Heart left ventricle (tissue), 16 donors: ENCODE results near the gene AFF4. TPM values are rescaled to one million over a fixed set of nuclear protein-coding genes. Genes with fewer than 3 reads are reported as not detected.

Experiments used
- ATAC-seq, 4 donors: fragments of 200-7000 bp; cut with Tn5 transposase; one replicate each; pipeline ENCODE4 v1.9.1; 2020 to 2022; ENCODE audit warnings: moderate library complexity in 4 of 4, mild to moderate bottlenecking in 3 of 4, moderate number of reproducible peaks in 1 of 4
- DNase-seq, 5 donors: peaks; one replicate each; pipeline ENCODE4 v3.0.0-alpha.2; 2020
- H3K27ac ChIP-seq, 12 donors: fragments of 200-600 bp; sonication (generic) in 4 of 12; one replicate each; pipeline versions ENCODE4 v1.5.0 to v1.8.0; 2016 to 2022; ENCODE audit warnings: mild to moderate bottlenecking in 2 of 12
- H3K27me3 ChIP-seq, 9 donors: fragments of 200-600 bp; sonication (generic) in 2 of 9; one replicate each; pipeline versions ENCODE4 v1.5.1 to v1.8.0; 2016 to 2022; ENCODE audit warnings: mild to moderate bottlenecking in 3 of 9
- H3K36me3 ChIP-seq, 9 donors: fragments of 200-600 bp; sonication (generic) in 2 of 9; one replicate each; pipeline versions ENCODE4 v1.5.0 to v1.8.0; 2018 to 2022; ENCODE audit warnings: mild to moderate bottlenecking in 2 of 9
- H3K4me1 ChIP-seq, 12 donors: fragments of 200-600 bp; sonication (generic) in 4 of 12; one replicate each; pipeline versions ENCODE4 v1.5.0 to v1.8.0; 2016 to 2022; ENCODE audit warnings: mild to moderate bottlenecking in 3 of 12
- H3K4me3 ChIP-seq, 12 donors: fragments of 200-600 bp; sonication (generic) in 4 of 12; one replicate each; pipeline versions ENCODE4 v1.5.0 to v1.8.0; 2017 to 2022; ENCODE audit warnings: mild to moderate bottlenecking in 9 of 12, moderate library complexity in 4 of 12
- H3K9me3 ChIP-seq, 12 donors: fragments of 200-600 bp; sonication (generic) in 4 of 12; one replicate each; pipeline versions ENCODE4 v1.5.0 to v1.8.0; 2016 to 2022; ENCODE audit warnings: mild to moderate bottlenecking in 1 of 12
- CTCF ChIP-seq, 12 donors: fragments of 200-600 bp; sonication (generic) in 4 of 12; IDR thresholded peaks; one replicate each; pipeline versions ENCODE4 v1.5.0 to v1.8.0; 2018 to 2022; ENCODE audit warnings: antibody characterized with exemption in 12 of 12, mild to moderate bottlenecking in 5 of 12
- POLR2A ChIP-seq, 2 donors: fragments of 450-650 bp; IDR thresholded peaks; one replicate each; pipeline ENCODE4 v1.6.1; 2017; ENCODE audit warnings: antibody characterized with exemption in 2 of 2, mild to moderate bottlenecking in 2 of 2, moderate library complexity in 2 of 2
- WGBS, 4 donors: extraction: QIAGEN DNeasy Blood & Tissue Kit in 2 of 4; methylation state at CpG; one replicate each; pipeline versions ENCODE4 v1.1.5 to v1.1.7; 2013 to 2018; 5-methylcytosine and 5-hydroxymethylcytosine counted together
- intact Hi-C, 10 donors: fragments of 100-400 bp; cut with DNase I; formaldehyde crosslinking; loops; one replicate each; pipeline versions ENCODE4 v1.11.1 to v1.14.2; 2022
- polyA plus RNA-seq, 2 donors: library from polyadenylated mRNA; stranded (reverse); fragments of 200-250 nt; gene quantifications; one replicate each; pipeline ENCODE4 v1.2.3, GENCODE V29; 2013
- total RNA-seq, 9 donors: library from RNA; depleted of rRNA in 2 of 9; stranded (reverse); fragments of >200 nt in 2 of 9; fragmentation: NEBNext Ultra II Directional in 3 of 9; extraction: Animal tissue kit (Norgen Biotek cat#: 25700) in 3 of 9; gene quantifications; one replicate each; pipeline versions ENCODE4 v1.1.0 to v1.2.4, GENCODE V29; 2016 to 2023
- donor health status: ischemic (EF 13 %, LVEDD 7.1; RV severe dilation, severe dysfunction).
- donor health status: healthy with polysubstance abuse.
- donor health status: DM: no; HTN: yes; CAD: no.
- donor health status: DM: no; HTN: no; CAD: no.
- donor health status: ischemic (EF 25% LVEDD 6.9; RV normal size, moderate dysfunction).
- donor health status: ischemic (EF 25% LVEDD 5.7; RV mildly dilated, moderate dysfunction).
- donor health status: healthy.
- donor health status: DM: yes; HTN: yes; CAD: no.
- donor health status: ischemic (EF 35%, LVEDD 5.7; RV mildly dilated, moderate dysfunction).
- donor health status: nonischemic (EF 11% LVEDD 7.7; RV severe dilation, severe dysfunction).
- donor health status: DM: yes; HTN: yes; CAD: no.
- donor health status: PGD.
- donor health status: ischemic (EF 29% LVEDD 5.4; RV normal size, mild dysfunction).
- donor health status: nonischemic (EF 23%, LVEDD 6.1; RV moderate dilation, normal function).

AFF4 gene
- total and polyA plus RNA-seq, 11 donors: 6.7 to 65.8 (median 45.1) TPM

- WGBS, 4 donors: 0 to 3% (median 2%) methylated on average over 16 to 75 of the region's 75 CpGs
- H3K27me3 ChIP-seq: peaks cover 0 to 25% (median 0%) of the 10 kb centered on the region in 9 donors
Observed at GRCh38 chr5:132829742-132830435, 133.5 kb downstream of the AFF4 start.

GRCh38 chr5:132828846-132829494 is 134.5 kb downstream of the AFF4 start:
- H3K4me3 ChIP-seq: peak overlapping the region in 10 of 12 donors; percentile 69 to 90 (median 80)
- ATAC-seq (no peak), DNase-seq (no peak)
- TF ChIP-seq POLR2A (IDR thresholded peaks at IDR 0.05) (no peak), CTCF (IDR thresholded peaks at IDR 0.05) (no peak)
- peaks cover 0 to 12% (median 0%) of the 10 kb centered on the region in 9 donors for H3K36me3 ChIP-seq
- peaks cover 0 to 34% (median 0%) of the 10 kb centered on the region in 9 donors for H3K27me3 ChIP-seq
- peaks cover 0 to 33% (median 13%) of the 10 kb centered on the region in 12 donors for H3K4me1 ChIP-seq
- intact Hi-C loops: loop anchor here in 7 of 10 donors (5.0 to 10.0 kb wide), 7 partner anchors 33 to 444 kb away; partner anchors contain the start of genes GDF9 (in 1 of the 7) and UQCRQ (in 1 of the 7)
- WGBS, 4 donors: 70 to 81% (median 76%) methylated on average over 4 of the region's 4 CpGs
- H3K9me3 ChIP-seq: no peaks in the 10 kb centered on the region
- H3K27ac ChIP-seq: no peak overlapping the region

More at GRCh38 chr5:132829742-132830435, 133.5 kb downstream of the AFF4 start:
- no peaks in the 10 kb centered on the region for H3K9me3 ChIP-seq
- H3K27ac ChIP-seq: peak overlapping the region; percentile 63 to 91 (median 84)
- peak overlapping the region; percentile 54 to 90 (median 78) for H3K4me3 ChIP-seq
- DNase-seq (peak; percentile 75 to 89 (median 82)), ATAC-seq (peak; percentile 75 to 92 (median 88))
- TF ChIP-seq POLR2A (IDR thresholded peaks at IDR 0.05): peak in 1 of 2 donors; percentile 15
- peak; percentile 76 to 96 (median 90) for TF ChIP-seq CTCF (IDR thresholded peaks at IDR 0.05)
- H3K36me3 ChIP-seq: peaks cover 0 to 3% (median 0%) of the 10 kb centered on the region in 9 donors
- intact Hi-C loops: loop anchor here (1.0 to 10.0 kb wide), 12 partner anchors 32 to 445 kb away; partner anchors contain the start of genes GDF9 (in 7 of the 10) and UQCRQ (in 7 of the 10)
- peaks cover 0 to 33% (median 13%) of the 10 kb centered on the region in 12 donors for H3K4me1 ChIP-seq

GRCh38 chr5:132827943-132828673 is 135.3 kb downstream of the AFF4 start:
- Histone ChIP-seq H3K27me3 (peaks cover 0 to 39% (median 0%) of the 10 kb centered on the region in 9 donors), H3K4me3 (no peak overlapping the region), H3K36me3 (peaks cover 0 to 12% (median 0%) of the 10 kb centered on the region in 9 donors), H3K4me1 (peaks cover 0 to 36% (median 15%) of the 10 kb centered on the region in 12 donors), H3K27ac (no peak overlapping the region), H3K9me3 (no peaks in the 10 kb centered on the region)
- ATAC-seq (no peak), DNase-seq (no peak)
- no peak for TF ChIP-seq CTCF (IDR thresholded peaks at IDR 0.05)
- no peak for TF ChIP-seq POLR2A (IDR thresholded peaks at IDR 0.05)
- WGBS, 4 donors: 85 to 97% (median 93%) methylated on average over 4 of the region's 4 CpGs
- intact Hi-C loops: loop anchor here in 7 of 10 donors (5.0 to 10.0 kb wide), 7 partner anchors 34 to 443 kb away; partner anchors contain the start of genes GDF9 (in 1 of the 7) and UQCRQ (in 1 of the 7)
